ENCODE measurements around the gene LDLRAD3.

LDLRAD3 gene

GRCh38 chr11:36097219-36097650 is 153.4 kb downstream of the LDLRAD3 start:
- Histone ChIP-seq H3K4me3 (ENCODE audit: low read length) (no peak overlapping the region), H3K27ac (ENCODE audit: low read depth, low read length) (no peak overlapping the region), H3K4me2 (ENCODE audit: low read length) (no peak overlapping the region), H3K9me3 (ENCODE audit: control insufficient read depth, insufficient read depth, low read length) (peaks cover 7% of the 10 kb centered on the region; the same call in 1 of the 2 replicates), H3K9me2 (replicated peaks; ENCODE audit: control insufficient read depth, low read length) (no peaks in the 10 kb centered on the region), H3K27me3 (ENCODE audit: control insufficient read depth, low read length) (no peaks in the 10 kb centered on the region), H4K20me1 (ENCODE audit: control insufficient read depth, insufficient read depth, low read depth, low read length) (no peaks in the 10 kb centered on the region), H3K4me1 (ENCODE audit: control insufficient read depth, low read length) (no peaks in the 10 kb centered on the region), H3K36me3 (ENCODE audit: control insufficient read depth, low read length) (no peaks in the 10 kb centered on the region), H3F3A (ENCODE audit: control insufficient read depth, insufficient read depth) (no peaks in the 10 kb centered on the region), H3K79me2 (ENCODE audit: control insufficient read depth, low read length) (no peaks in the 10 kb centered on the region)
- TF ChIP-seq EZH2phosphoT487 (IDR thresholded peaks at IDR 0.05; ENCODE audit: borderline replicate concordance, low read length) (no peak), CTCF (IDR thresholded peaks at IDR 0.05; ENCODE audit: low read depth, low read length, poor library complexity, severe bottlenecking) (no peak)

- Histone ChIP-seq H3K27ac (ENCODE audit: low read depth, low read length) (no peak overlapping the region), H3F3A (ENCODE audit: control insufficient read depth, insufficient read depth) (no peaks in the 10 kb centered on the region), H3K9me2 (replicated peaks; ENCODE audit: control insufficient read depth, low read length) (no peaks in the 10 kb centered on the region), H4K20me1 (ENCODE audit: control insufficient read depth, insufficient read depth, low read depth, low read length) (no peaks in the 10 kb centered on the region), H3K79me2 (ENCODE audit: control insufficient read depth, low read length) (no peaks in the 10 kb centered on the region), H3K27me3 (ENCODE audit: control insufficient read depth, low read length) (no peaks in the 10 kb centered on the region), H3K9me3 (ENCODE audit: control insufficient read depth, insufficient read depth, low read length) (peaks cover 7% of the 10 kb centered on the region; the same call in 1 of the 2 replicates), H3K36me3 (ENCODE audit: control insufficient read depth, low read length) (no peaks in the 10 kb centered on the region), H3K4me2 (ENCODE audit: low read length) (no peak overlapping the region), H3K4me1 (ENCODE audit: control insufficient read depth, low read length) (no peaks in the 10 kb centered on the region), H3K4me3 (ENCODE audit: low read length) (no peak overlapping the region)
- no peak for TF ChIP-seq CTCF (IDR thresholded peaks at IDR 0.05; ENCODE audit: low read depth, low read length, poor library complexity, severe bottlenecking)
- no peak for TF ChIP-seq EZH2phosphoT487 (IDR thresholded peaks at IDR 0.05; ENCODE audit: borderline replicate concordance, low read length)
Measured at GRCh38 chr11:36098087-36098486, 154.2 kb downstream of the LDLRAD3 start.

GRCh38 chr11:36098853-36099375 is 155.1 kb downstream of the LDLRAD3 start:
- Histone ChIP-seq H3K9me2 (replicated peaks; ENCODE audit: control insufficient read depth, low read length) (no peaks in the 10 kb centered on the region), H4K20me1 (ENCODE audit: control insufficient read depth, insufficient read depth, low read depth, low read length) (no peaks in the 10 kb centered on the region), H3K27ac (ENCODE audit: low read depth, low read length) (no peak overlapping the region), H3K27me3 (ENCODE audit: control insufficient read depth, low read length) (no peaks in the 10 kb centered on the region), H3K79me2 (ENCODE audit: control insufficient read depth, low read length) (no peaks in the 10 kb centered on the region), H3F3A (ENCODE audit: control insufficient read depth, insufficient read depth) (no peaks in the 10 kb centered on the region), H3K4me2 (ENCODE audit: low read length) (no peak overlapping the region), H3K4me3 (ENCODE audit: low read length) (no peak overlapping the region), H3K36me3 (ENCODE audit: control insufficient read depth, low read length) (no peaks in the 10 kb centered on the region), H3K9me3 (ENCODE audit: control insufficient read depth, insufficient read depth, low read length) (peaks cover 4% of the 10 kb centered on the region; the same call in 1 of the 2 replicates), H3K4me1 (ENCODE audit: control insufficient read depth, low read length) (no peaks in the 10 kb centered on the region)
- TF ChIP-seq CTCF (IDR thresholded peaks at IDR 0.05; ENCODE audit: low read depth, low read length, poor library complexity, severe bottlenecking) (no peak), EZH2phosphoT487 (IDR thresholded peaks at IDR 0.05; ENCODE audit: borderline replicate concordance, low read length) (no peak)

Measured in DOHH2 (cell line).